Superior temporal gyrus (tissue), 1 donor: ENCODE data around the gene EWSR1.
"Not testable (repeated sequence)": the region's sequence is repeated elsewhere in the genome, so short reads cannot be mapped to it uniquely, and the experiment has no call there.

ENCODE experiments used
- DNase-seq: peaks from one replicate; pipeline ENCODE4 v3.0.0-alpha.2; 2016; ENCODE audit errors: extremely low spot score

The EWSR1 gene

DNA sequence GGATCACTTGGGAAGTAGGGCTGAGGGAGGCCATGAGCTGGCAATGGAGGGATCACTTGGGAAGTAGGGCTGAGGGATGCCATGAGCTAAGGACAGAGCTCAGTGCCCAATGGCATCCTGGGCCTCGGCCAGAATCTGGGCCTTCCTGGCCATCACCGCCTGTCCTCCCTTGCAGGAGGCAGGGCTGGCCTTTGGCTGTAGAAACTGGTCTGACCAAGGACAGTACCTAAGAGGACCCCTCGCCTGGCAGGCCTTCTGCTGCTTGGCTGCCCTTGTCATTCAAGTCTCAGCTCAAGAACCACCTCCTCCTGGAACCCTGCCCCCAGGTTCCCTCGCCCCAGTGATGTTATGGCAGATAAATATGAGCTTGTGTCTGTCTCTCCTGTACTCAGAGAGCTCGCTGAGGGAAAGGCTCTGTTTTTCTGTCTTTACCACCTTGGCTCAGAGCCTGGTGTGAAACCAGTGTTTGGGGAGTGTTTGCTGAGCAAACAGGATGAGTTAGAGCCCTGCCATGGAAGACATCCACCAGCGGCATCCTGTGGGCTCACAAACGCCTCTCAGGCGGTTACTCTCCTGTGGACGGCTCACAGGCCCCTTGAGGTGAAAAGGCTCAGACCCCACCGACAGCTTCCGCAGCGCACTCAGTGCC is 66.8 kb downstream of the EWSR1 start:
- DNase-seq, result no peak

GRCh38 chr22:29335656-29336055 is 67.6 kb downstream of the EWSR1 start:
- DNase-seq, result no peak

GRCh38 chr22:29336751-29337490 is 68.9 kb downstream of the EWSR1 start:
- DNase-seq, result no peak

DNA sequence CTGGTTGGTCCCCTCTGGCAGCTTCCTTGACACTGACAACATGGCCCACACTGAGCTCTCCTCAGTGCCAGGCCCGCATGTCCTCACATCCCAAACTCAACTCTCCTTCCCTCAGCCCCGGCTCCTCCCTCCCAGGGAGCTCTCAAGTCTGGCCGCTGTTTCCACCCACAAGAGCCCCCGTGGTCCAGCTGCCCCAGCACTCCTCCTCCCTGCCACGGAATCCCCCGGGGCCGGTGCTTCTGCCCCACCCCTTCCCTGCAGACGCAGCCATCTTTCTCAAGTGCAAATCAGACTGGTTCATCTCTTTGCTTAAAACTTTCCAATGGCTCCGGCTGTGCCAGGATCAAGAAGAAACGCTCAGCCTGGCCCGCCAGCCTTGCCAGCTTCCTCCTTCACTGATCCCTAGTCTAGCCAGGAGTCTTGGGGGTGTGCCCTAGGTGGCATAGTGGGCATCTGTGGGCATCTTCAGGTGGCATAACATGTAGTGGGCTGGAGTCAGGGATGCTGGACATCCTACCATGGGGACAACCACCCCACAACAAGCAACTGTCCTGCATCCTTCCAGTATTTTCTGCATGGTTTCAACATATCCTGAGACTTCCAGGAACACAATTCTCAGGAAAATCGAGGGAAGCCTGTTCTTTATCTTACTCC is 69.7 kb downstream of the EWSR1 start:
- DNase-seq, result no peak

DNA sequence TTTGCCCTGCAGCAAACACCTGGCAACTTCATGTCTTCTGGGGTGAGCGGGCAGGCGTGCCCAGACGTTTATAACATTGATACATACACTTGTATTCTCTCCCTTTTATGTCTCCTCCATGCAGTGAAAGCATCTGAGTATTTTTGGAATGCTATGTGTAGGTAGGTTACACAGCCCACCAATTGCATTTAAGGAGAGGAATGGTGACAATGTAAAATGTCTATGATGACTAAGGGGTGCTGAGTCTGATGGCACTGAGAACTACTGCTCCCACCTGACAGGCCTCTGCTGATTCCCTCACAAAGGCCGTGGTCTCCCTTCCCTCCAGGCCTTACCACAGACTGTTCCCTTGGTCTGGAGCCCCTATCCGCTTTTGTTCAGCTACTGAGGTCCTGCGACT is 70.3 kb downstream of the EWSR1 start:
- DNase-seq, result no peak

DNA sequence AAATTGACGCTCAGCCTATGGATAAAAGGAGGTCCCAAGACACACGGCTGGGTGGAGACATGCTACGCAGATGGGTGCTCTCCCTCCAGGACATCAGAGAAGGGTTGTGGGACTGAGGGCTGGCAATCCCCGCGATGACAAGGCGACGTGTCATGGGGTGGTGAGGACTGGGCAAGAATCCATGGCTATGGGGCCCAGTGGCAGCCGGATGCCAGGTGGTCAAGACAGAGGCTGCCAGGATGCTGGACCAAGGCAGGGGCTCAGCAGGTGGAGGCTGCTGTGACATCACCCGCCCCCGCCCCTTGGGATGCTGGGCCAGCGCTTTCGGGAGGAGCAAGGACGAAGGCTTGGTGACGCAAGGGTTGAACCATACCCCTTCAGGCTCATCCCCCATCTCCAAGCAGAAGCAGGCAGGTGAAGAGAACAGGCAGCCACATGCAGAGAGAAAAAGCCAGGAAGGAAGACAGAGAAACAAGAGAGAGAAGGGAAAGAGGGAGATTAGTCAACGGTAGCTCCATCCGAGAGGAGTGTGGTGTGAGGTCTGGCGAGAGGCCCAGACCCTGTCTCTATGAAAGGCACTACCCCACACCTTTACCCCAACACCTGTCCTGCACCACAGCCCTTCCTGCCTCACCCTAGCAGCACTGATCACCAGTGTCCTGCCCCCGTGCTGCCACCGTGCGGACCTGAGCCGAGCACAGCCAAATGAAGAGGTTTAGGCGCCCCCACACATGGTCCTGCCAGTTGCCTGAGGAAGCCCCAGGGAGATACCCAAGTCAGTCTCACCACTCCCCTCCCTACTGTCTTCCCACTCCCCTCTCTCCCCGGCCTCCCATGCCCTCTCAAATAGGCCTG is 71.5 kb downstream of the EWSR1 start:
- DNase-seq, result no peak

GRCh38 chr22:29340566-29340965 is 72.5 kb downstream of the EWSR1 start:
- no peak for DNase-seq

- DNase-seq, result no peak
Observed at GRCh38 chr22:29341056-29341848, 73.2 kb downstream of the EWSR1 start.

DNA sequence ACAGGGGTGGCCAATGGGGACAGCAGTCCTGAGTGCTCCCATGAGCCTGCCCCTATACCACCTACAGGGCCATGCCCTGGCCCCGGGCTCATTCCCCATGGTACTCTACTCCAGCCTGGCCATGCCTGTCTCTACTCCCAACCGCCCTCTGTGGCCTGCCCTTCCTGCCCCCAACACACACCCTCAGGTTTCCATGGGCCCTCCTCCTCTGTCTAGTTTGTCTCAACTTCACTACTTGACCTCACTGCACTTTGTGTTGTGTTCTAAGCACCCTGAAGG is 73.7 kb downstream of the EWSR1 start:
- no peak for DNase-seq

DNA sequence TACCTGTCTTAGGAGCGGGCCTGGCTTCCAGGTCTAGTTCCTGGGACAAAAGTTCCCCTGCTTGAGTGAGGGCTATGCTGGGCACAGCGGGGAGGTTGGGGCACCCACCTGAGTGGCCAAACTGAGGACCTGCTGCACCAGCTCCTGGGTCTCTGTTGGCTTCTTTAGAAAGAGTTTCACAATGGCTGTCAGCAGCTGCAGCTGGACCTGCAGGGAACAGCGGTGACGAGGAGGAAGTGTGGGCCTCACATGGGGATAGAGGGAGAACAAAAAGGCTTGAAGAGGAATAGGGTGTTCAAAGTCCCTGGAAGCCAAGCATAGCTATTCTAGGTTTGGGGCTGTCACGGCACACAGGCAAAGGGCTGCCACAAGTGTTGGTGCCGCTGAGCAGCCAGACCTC is 74.1 kb downstream of the EWSR1 start:
- no peak for DNase-seq

DNA sequence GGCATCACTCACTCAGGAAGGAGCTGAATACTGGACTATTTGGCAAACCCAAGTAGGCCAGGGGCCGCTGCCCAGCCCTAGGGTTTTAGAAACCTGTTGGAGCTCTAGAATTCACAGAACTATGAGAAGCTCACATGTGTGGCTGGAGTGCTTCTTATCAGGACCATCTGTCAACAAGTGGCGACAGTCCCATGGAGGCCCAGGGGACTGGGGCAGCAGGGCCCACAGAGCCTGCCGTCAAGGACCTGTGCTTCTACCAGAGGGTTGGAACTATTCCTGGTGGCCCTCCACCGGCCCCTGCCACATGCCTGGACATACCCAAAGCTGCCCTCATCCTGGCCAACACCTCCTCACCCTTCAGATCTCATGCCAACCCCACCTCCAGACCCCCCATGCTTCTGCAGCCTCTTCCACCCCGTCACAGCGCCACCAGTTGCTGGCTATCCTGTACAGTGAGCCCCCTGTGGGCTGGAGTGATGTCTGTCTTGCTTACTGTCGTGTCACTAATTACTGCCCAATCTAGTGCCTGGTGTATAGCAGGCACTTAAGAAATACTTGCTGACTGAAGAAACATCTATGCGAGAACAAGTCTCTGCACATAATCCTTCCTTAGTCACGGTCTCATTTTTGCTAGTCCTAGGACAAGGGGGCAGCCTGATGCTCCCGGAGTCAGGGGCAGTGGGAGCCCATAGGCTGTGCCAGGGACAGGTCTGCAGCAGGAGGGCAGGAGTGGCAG is 74.7 kb downstream of the EWSR1 start:
- no peak for DNase-seq

DNA sequence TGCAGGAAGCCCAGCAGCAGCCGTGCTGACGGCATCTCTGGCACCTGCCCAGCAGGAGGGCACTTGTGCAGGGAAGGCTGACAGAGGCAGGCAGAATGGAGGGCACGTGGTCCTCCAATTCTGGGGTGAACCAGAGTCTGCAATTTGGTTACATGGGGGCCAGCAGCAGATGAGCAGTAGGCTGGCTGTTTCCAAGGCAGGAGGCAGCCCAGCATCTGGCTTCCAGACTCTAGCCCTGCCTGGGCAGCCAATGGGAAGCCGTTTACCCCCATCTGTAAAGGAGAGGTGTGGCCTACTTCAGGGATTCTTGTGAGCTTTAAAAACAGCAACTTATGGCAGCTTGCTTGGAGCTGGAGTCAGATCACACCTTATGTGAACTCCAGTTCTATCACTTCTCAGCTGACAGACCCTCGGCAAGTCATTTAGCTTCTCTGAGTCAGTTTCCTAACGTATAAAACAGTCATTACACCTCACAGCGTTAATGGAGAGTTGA is 75.3 kb downstream of the EWSR1 start:
- DNase-seq, result peak; percentile 76

DNA sequence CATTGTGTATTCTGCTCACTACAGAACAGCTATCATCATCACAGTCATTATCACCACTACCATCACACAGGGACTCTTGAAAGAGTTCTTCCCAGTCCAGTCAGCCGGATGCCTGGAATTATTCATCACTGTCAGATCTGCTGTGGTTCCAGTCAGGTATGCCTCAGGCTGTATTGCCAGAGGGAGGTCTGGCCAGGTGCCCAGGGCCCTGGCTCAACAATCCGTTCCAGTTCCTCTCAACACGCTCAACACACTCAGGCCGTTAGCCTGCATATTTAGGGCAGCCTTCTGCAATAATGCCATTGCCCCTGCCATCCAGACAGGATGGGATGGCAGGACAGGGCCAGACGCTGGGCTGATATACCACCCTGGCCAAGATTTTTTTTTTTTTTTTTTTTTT is 76.1 kb downstream of the EWSR1 start:
- peak; percentile 45 for DNase-seq

GRCh38 chr22:29344889-29345288 is 76.8 kb downstream of the EWSR1 start:
- DNase-seq, result not testable (repeated sequence)

DNA sequence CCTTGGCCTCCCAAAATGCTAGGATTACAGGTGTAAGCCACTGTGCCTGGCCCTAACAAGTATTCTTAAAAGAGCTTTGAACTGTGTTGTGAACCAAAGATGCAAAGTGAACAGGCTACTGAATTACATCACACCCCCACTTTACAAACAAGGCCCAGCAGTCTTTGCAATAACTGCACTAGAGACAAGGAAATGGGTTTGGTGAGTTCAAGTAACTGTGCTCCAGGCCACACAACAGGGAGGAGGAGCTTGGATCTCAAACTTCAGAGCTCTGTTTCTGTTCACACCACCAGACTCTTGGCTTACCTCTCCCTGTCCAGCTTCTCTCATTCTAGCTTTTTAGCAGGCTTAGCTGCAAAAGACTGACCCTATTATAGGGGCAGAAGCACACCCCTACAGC is 77.9 kb downstream of the EWSR1 start:
- no peak for DNase-seq

DNA sequence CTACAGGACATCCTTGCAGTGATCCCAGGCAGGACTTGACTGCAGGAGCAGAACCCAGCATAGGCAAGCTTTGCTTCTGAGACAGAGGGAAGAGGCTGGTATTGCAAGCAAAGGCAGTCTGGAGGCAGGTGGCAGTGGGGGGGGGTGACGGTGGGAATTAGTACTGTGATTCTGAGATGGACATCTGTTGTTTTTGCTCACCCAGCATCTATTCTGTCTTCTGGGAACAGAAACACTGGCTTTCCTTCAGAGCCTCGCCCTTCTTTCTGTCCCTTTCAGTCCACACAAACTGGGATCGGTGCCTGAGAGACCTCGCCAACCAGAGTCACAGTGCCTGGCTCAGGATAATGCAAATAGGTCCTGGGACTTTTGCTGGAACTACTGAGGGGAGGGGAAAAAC is 78.6 kb downstream of the EWSR1 start:
- peak; percentile 77 for DNase-seq

DNA sequence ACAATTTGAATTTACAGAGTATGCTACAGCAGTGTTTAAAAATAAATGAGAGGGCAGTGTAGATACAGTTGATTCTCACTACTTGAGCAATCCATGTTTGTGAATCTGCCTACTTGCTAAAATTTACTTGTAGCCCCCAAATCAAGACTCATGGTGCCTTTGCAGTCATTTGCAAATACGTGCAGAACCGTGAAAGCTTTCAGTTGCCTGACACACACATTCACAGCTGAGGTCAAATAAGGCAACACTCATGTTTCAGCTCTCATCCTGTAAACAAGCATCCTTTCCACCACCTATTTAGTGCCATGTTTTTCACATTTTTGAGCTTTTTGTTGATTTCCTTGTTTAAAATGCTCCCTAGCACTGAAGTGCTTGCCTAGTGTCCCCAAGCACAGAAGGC is 80.0 kb downstream of the EWSR1 start:
- no peak for DNase-seq

DNA sequence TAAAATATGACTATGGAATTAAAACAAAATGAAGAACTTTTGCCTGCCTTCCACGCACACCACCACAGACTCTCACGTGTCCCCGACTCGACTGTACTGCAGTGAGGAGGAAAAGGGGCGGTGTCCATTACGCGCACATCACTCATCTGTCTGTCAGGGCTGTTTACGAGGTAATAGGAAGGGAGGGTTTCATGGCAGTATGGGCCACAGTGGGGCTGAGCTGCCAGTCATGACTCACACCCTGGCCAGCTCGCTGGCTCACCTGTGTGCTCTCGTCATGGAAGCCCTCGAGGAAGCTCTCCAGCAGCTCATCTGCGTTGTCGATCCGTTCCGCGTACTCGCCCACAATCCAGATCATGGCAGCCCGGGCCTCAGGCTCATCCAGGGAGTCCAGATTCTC is 80.9 kb downstream of the EWSR1 start:
- no peak for DNase-seq
